A172 (cell line): ENCODE measurements around the gene CORO1C. TPM values are rescaled to one million over a fixed set of nuclear protein-coding genes. Genes with fewer than 3 reads are reported as not detected.

Experiments used
- DNase-seq: peaks from one replicate; pipeline ENCODE4 v3.0.0-alpha.2; 2015; ENCODE audit warnings: low spot score
- total RNA-seq: library from RNA; depleted of rRNA; stranded (reverse); fragments of >200 nt; shearing (Covaris generic); gene quantifications from 2 replicates; pipeline ENCODE4 v1.2.3, GENCODE V29; 2014

The CORO1C gene
- total RNA-seq, 1 experiment from 2014 or later, result 166 TPM

- no peak for DNase-seq
Measured at GRCh38 chr12:108616359-108616758, 115.0 kb downstream of the CORO1C start.

DNA sequence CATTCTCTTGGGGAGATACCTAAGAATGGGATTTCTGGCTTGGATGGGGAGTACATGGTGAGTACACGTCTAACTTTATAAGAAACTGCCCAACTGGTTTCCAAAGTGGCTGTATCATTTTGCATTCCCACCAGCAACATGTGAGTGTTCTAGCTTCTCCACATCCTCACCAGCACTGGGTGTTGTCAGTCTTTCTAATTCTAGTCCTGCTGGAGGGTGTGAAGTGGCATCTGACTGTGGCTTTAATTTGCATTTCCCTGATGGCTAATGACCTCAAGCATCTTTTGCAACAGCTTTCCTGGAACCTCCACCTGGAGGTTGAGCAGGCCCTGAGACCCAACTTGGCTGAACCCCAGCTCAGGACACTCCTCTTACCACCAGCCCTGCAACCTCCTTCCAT, 115.4 kb downstream of the CORO1C start:
- no peak for DNase-seq

- DNase-seq, result no peak
Measured at GRCh38 chr12:108614639-108615038, 116.7 kb downstream of the CORO1C start.

DNA sequence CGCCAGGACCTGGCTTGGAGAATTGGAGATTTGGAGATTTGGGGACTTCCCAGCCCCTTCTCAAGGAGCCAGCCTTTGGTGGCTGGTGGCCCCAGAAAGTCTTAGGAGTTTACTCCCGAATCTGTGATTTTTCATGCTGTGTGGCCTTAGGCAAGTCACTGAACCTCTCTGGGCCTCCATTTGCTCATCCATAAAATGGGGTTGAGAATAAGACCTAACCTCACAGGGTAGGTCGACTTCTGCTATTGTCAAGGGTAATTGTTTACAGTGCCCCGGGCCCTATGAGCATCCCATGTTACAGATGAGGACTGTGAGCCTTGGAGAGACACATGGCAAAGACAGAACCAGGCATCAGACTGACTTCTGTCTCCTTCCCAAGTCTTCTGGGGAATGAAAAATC, 117.3 kb downstream of the CORO1C start:
- DNase-seq, result no peak

GRCh38 chr12:108613548-108613947, 117.8 kb downstream of the CORO1C start:
- DNase-seq, result peak; percentile 65

- DNase-seq, result peak; percentile 33
Measured at GRCh38 chr12:108612788-108613282, 118.5 kb downstream of the CORO1C start.

DNA sequence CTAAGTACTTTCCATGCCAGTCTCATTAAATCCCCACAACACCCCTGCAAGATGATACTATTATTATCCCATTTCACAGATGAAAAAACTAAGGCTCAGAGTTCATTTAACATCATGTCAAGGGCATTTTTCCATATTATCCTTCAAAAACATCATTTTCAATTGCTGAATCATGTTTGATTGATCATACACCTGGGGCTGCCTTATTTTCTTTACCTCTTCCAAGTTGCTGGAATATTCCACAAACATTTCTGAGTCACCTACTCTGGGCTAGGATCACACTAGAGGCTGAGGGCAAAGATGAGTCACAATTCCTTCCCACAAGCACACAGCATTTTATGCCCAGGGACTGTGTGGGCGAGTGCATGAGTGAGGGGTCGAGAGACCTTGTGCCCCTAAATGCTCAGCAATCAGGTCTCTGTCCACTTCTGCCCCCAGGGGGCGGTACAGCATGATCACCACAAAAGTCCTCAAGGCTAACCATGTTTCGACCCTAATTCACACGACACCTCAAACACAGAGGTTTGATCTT, 119.4 kb downstream of the CORO1C start:
- peak; percentile 73 for DNase-seq

- DNase-seq, result no peak
Measured at GRCh38 chr12:108610856-108611605, 120.3 kb downstream of the CORO1C start.

DNA sequence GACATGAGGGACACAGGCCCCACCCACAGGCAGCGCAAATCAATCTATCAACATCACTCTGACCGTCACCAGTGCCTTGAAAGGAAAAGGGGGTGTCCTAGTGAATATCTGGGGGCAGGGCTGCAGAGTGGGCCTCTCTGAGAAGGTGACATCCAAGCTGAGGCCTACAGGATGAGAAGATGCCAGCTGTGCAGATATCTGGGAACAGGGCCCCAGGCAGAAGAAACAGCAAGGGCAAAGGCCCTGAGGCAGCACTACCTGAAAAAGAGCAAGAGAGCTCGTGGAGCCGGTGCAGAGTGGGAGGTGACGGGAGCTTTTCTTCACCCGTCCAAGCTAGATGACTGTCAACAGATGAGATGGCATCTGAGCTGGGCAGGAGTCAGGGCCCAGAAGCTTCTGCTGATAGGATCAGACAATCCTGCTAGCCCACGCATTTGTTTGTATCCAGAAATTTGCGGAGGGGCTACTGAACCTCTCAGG, 120.9 kb downstream of the CORO1C start:
- DNase-seq, result no peak

DNA sequence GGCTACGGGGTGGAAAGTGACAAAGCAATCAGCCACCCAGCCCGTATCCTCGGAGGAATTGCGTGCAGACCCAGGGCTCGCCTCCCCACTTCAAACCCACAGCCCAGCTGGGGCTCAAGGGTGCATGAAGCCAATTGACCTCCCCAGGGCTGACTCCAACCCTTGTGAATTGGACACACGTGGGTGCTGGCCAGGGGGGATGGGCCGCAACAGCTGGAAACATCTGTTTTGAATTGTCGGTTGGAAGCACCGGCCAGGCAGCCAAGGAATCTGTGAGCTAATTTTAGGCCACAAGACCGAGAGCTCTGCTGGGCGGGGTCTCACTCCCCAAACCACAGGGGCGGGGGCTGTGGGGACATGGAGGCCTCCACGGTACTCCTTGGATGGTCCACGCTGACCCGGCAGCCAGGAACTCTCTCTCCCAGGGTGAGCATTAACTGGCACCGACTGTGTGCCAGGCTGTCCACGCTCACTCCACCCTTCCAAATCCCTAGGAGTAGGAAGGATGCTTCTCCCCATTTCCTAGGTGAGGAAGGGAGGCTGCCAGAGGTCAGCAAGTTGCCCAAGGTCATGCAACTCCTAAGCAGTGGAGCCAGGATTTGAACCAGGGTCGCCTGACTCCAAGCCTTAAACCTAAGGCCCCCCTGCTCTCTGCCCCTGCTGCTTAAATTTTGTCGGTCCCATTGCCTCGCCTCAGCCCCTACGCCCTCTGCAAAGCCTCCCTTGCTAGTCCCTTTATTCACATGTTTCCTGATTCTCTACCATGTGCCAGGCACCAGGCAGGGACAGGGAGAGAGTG, 121.6 kb downstream of the CORO1C start:
- no peak for DNase-seq

GRCh38 chr12:108608616-108609015, 122.7 kb downstream of the CORO1C start:
- no peak for DNase-seq

DNA sequence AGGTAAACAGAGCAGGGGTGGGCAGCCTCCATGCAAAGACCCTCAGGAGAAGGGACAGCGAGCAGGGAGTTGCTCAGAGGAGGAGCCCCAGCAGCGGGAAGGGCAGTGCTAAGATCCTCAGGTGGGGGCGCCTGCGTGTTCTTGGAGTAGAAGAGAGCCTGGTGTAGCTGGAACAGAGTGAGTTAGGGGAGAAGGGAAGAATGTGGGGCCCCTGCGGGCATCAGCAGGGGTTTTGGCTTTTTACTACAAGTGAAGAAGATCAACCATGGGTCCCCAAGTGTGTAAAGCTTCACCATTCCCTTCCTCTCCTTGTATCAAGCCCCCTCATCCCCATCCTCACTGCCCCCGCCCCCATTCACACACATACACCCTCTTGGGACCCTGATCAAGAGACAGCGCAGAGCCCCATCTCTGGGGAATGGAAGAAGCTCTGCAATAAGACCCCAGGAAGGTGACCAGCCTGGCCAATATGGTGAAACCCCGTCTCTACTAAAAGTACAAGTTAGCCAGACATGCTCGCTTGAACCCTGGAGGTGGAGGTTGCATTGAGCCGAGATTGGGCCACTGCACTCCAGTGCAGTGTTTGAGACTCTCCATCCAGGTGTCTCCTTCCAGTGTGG, 123.2 kb downstream of the CORO1C start:
- no peak for DNase-seq

GRCh38 chr12:108606492-108606891, 124.8 kb downstream of the CORO1C start:
- DNase-seq, result no peak

GRCh38 chr12:108605690-108606406, 125.5 kb downstream of the CORO1C start:
- DNase-seq, result no peak

DNA sequence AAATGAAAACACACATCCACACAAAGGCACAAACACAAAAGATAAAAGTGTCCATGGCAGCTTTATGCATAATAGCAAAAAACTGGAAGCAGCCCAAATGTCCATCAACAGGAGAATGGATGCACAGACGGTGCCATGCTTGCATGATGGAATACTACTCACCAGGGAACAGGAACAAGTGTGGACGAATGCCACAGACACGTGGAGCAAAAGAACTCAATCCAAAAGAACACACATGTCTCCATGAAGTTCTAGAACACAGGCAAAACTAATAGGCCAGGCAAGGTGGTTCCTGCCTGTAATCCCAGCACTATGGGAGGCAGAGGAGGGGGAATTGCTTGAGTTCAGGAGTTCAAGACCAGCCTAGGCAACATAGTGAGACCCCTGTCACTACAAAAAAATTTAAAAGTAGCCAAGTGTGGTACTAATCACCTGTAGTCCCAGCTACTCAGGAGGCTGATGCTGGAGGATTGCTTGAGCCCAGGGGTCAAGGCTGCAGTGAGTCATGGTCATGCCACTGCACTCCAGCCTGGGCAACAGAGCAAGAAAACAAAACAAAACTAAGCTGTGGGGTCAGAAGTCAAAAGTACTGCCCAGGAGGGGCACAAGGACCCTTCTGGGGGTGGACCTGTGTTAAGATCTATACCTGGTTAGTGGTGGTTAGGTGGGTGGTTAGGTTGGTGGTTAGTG, 126.2 kb downstream of the CORO1C start:
- no peak for DNase-seq

GRCh38 chr12:108604208-108604941, 126.9 kb downstream of the CORO1C start:
- no peak for DNase-seq

DNA sequence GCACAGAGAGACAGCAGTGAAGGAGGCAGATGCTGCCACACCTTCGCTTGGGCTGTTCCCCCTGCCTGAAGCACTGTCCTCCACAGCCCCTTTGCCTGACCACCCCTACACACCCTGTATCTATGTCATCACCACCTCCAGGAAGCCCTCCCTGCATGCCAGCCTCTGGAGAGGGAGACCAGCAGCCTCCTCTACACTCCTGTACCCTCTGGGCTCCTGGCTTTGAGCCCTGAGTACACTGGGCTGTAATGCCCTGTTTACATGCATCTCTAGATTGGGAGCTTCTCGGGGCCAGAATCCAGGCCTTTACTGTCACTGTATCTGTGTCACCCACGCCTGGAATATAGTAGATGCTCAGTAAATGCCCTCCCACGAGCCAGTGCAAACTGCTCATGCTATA, 127.6 kb downstream of the CORO1C start:
- DNase-seq, result no peak

DNA sequence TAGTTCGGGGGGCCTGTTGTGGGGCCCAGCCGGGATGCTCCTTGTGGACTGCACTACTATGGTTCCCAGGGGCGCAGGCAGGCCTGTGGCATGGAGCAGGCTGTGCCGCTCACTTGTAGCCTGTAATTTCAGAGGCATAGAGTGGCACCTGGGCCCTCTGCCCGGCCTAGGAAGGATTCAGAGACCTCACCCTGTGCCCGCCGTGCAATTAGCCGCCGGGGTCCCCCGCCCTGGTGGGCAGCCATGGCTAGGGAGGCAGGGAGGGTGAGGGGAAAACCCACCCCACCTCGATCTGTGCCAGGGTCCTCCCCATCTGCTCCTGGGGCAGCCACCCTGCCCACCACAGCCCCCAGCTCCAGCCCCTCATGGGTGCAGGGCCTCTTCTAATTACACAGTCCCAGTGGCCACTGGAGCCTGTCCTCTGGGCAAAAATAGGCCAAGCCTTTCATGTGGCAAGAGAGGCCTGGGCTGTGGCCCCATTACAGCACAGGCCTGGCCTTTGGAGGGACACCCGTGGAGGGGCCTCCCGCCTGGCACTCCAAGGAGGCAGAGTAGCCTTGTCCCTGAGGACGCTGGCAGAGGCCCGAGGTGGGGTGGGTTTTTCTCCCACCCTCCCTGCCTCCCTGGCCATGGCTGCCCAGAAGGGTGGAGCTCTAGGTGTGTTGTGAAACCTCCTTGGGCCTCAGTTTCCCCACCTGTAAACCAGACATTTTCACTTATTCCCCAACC, 128.2 kb downstream of the CORO1C start:
- no peak for DNase-seq

- no peak for DNase-seq
Measured at GRCh38 chr12:108602209-108602705, 129.1 kb downstream of the CORO1C start.
